Stimulated activated CD8-positive, alpha-beta memory T cell treated with anti-CD3 and anti-CD28 coated beads, Interleukin-7, amount 100 ng/mL, for 4 hours (primary cell): ENCODE results near the gene PSMC2.
A peak's percentile ranks its signal among the peaks of the same experiment; 100 is the strongest.

ENCODE experiments used
- DNase-seq, 2 donors: peaks; one replicate each; pipeline ENCODE4 v3.0.0-alpha.2; 2020; ENCODE audit warnings: low read depth in 2 of 2

Gene PSMC2

GRCh38 chr7:103347507-103348267, at the start of gene PSMC2:
PSMC2 (plus strand) TSS chr7:103347643; CDS start chr7:103347712, 69 bp downstream.
- peak; percentile 68 to 75 for DNase-seq

- no peak for DNase-seq
Measured at GRCh38 chr7:103297837-103298179, 49.6 kb upstream of the PSMC2 start.

- DNase-seq, result no peak
Measured at GRCh38 chr7:103299660-103300059, 47.8 kb upstream of the PSMC2 start.

- no peak for DNase-seq
Measured at GRCh38 chr7:103301441-103301840, 46.0 kb upstream of the PSMC2 start.

GRCh38 chr7:103307503-103308231, 39.8 kb upstream of the PSMC2 start:
- no peak for DNase-seq

GRCh38 chr7:103314852-103315251, 32.6 kb upstream of the PSMC2 start:
- DNase-seq, result no peak

- DNase-seq, result no peak
Measured at GRCh38 chr7:103316380-103316941, 31.0 kb upstream of the PSMC2 start.

- DNase-seq, result no peak
Measured at GRCh38 chr7:103317009-103317408, 30.4 kb upstream of the PSMC2 start.

GRCh38 chr7:103325744-103326143, 21.7 kb upstream of the PSMC2 start:
- DNase-seq, result no peak

GRCh38 chr7:103336761-103337160, 10.7 kb upstream of the PSMC2 start:
- DNase-seq, result no peak

- no peak for DNase-seq
Measured at GRCh38 chr7:103338864-103339263, 8.6 kb upstream of the PSMC2 start.

GRCh38 chr7:103341466-103341865, 6.0 kb upstream of the PSMC2 start:
- no peak for DNase-seq

GRCh38 chr7:103343332-103343731, 4.1 kb upstream of the PSMC2 start:
- DNase-seq, result no peak

GRCh38 chr7:103343758-103344452, 3.5 kb upstream of the PSMC2 start:
- DNase-seq, result peak; percentile 24 to 35

GRCh38 chr7:103344453-103345149, 2.8 kb upstream of the PSMC2 start, which contains the start of gene DNAJC2:
DNAJC2 (minus strand) TSS chr7:103344767; CDS start chr7:103344622, 145 bp downstream.
- peak; percentile 79 to 81 for DNase-seq

- no peak for DNase-seq
Measured at GRCh38 chr7:103346396-103346795, 1.0 kb upstream of the PSMC2 start.

- DNase-seq, result no peak
Measured at GRCh38 chr7:103348452-103348851, 1.0 kb downstream of the PSMC2 start.

GRCh38 chr7:103348959-103349358, 1.5 kb downstream of the PSMC2 start:
- no peak for DNase-seq

- DNase-seq, result no peak
Measured at GRCh38 chr7:103349805-103350204, 2.4 kb downstream of the PSMC2 start.

- no peak for DNase-seq
Measured at GRCh38 chr7:103369432-103369831, 22.0 kb downstream of the PSMC2 start.

- no peak for DNase-seq
Measured at GRCh38 chr7:103373866-103374643, 26.6 kb downstream of the PSMC2 start.
